Ectodermal cell (in vitro differentiated cells): ENCODE results near the gene MAP3K20.
"Not testable (repeated sequence)": the region's sequence is repeated elsewhere in the genome, so short reads cannot be mapped to it uniquely, and the experiment has no call there.

ENCODE experiments used
- H3K27ac ChIP-seq: 2 replicates; pipeline ENCODE4 v1.7.0; 2013; ENCODE audit warnings: mild to moderate bottlenecking, low read depth, low read length; ENCODE audit not compliant: insufficient read depth, poor library complexity, severe bottlenecking
- H3K27me3 ChIP-seq: 2 replicates; pipeline ENCODE4 v1.7.0; 2013; ENCODE audit warnings: mild to moderate bottlenecking, low read length; ENCODE audit not compliant: insufficient read depth, control insufficient read depth, poor library complexity, severe bottlenecking
- H3K36me3 ChIP-seq: one replicate; pipeline ENCODE4 v1.7.0; 2013; ENCODE audit warnings: low read length; ENCODE audit not compliant: control insufficient read depth, insufficient read depth
- H3K4me1 ChIP-seq: one replicate; pipeline ENCODE4 v1.7.0; 2013; ENCODE audit warnings: low read length; ENCODE audit not compliant: control insufficient read depth, insufficient read depth
- H3K4me3 ChIP-seq: 2 replicates; pipeline ENCODE4 v1.7.0; 2013; ENCODE audit warnings: low read depth, low read length, control low read depth; ENCODE audit not compliant: insufficient read depth
- H3K9me3 ChIP-seq: 2 replicates; pipeline ENCODE4 v1.7.0; 2013; ENCODE audit warnings: mild to moderate bottlenecking, low read length, moderate library complexity; ENCODE audit not compliant: control insufficient read depth
- WGBS, 2 experiments: methylation state at CpG; one replicate each; pipeline ENCODE4 v1.1.7; 2013; ENCODE audit warnings: missing lambda C conversion rate in 2 of 2; 5-methylcytosine and 5-hydroxymethylcytosine counted together

Gene MAP3K20

DNA sequence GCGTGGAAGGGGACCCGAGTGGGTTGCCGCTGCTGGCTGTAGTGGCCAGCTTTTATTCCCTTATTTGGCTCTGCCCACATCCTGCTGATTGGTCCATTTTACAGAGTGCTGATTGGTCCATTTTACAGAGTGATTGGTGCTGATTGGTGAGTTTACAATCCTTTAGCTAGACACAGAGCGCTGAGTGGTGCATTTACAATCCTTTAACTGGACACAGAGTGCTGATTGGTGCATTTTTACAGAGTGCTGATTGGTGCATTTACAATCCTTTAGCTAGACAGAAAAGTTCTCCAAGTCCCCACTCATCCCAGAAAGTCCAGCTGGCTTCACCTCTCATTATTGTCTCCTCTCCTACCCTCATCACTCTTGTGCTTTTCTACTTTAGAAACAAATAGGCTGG, 225.9 kb downstream of the MAP3K20 start:
- H3K9me3 ChIP-seq, H3K27me3 ChIP-seq, H3K27ac ChIP-seq, H3K4me1 ChIP-seq, H3K4me3 ChIP-seq, H3K36me3 ChIP-seq: not testable (repeated sequence)
- WGBS, 2 experiments, result 92 to 94% methylated on average over 4 of the region's 4 CpGs

DNA sequence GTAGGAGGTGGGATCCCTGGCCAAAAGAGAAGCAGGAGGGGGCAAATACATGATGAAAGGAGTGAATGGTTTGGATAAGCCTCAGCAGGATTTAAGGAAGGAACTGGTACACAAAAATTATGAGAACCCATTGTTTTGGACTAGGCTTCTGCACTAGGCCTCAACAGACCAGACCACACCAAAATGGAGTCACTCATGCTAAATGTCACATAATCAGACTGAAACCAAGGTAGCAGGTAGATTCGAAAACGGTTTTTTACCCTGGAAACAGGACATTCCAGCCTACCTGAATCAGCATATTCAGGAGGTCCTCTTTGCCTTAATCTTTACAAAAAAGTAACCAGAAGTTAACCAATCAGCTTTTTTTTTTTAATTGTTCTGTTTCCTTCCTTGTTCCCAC, 229.7 kb downstream of the MAP3K20 start:
- H3K27ac ChIP-seq, result no peak overlapping the region
- peaks cover 1% of the 10 kb centered on the region for H3K9me3 ChIP-seq

DNA sequence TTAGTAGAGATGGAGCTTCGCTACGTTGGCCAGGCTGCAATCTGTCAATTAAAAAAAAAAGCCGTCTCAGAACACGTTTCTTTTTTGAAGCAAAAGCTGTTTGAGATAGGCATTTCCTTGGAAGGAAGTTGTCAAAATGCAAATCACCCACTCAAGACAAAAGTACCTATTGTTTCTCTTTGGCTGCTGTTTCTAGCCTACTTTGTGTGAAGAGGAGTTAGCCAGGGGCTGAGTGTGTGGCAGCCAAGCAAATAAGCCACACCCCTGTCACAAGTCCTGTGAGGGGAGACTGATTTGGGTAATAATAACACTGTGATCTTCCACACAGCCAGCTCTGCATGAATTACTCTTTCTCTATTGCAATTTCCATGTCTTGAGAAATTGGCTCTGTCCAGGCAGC, 231.6 kb downstream of the MAP3K20 start:
- Histone ChIP-seq H3K36me3 (no peaks in the 10 kb centered on the region), H3K27me3 (no peaks in the 10 kb centered on the region)
- 37 to 43% methylated on average over 4 of the region's 4 CpGs for WGBS, 2 experiments

More for the DNA sequence above, 229.7 kb downstream of the MAP3K20 start:
- Histone ChIP-seq H3K4me1 (no peaks in the 10 kb centered on the region), H3K4me3 (no peak overlapping the region), H3K27me3 (no peaks in the 10 kb centered on the region), H3K36me3 (no peaks in the 10 kb centered on the region)
- 92% methylated on average over 2 of the region's 2 CpGs for WGBS, 2 experiments

DNA sequence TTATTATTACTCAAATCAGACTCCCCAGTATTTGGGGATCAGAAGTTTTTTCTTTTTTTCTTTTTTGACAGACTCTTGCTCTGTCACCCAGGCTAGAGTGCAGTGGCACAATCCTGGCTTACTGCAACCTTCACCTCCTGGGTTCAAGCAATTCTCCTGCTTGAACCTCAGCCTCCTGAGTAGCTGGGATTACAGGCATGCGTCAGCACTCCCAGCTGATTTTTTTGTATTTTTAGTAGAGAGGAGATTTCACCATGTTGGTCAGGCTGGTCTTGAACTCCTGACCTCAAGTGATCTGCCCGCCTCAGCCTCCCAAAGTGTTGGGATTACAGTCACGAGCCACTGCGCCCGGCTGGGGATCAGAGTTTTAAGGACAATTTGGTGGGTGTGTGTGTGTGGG, 233.7 kb downstream of the MAP3K20 start:
- not testable (repeated sequence) for H3K4me1 ChIP-seq, H3K36me3 ChIP-seq, H3K9me3 ChIP-seq, H3K27ac ChIP-seq, H3K4me3 ChIP-seq, H3K27me3 ChIP-seq
- WGBS, 2 experiments, result 75 to 81% methylated on average over 5 of the region's 5 CpGs

More for the DNA sequence above, 231.6 kb downstream of the MAP3K20 start:
- no peak overlapping the region for H3K4me3 ChIP-seq
- H3K4me1 ChIP-seq, result no peaks in the 10 kb centered on the region
- H3K9me3 ChIP-seq, result no peaks in the 10 kb centered on the region
- H3K27ac ChIP-seq, result no peak overlapping the region

GRCh38 chr2:173311844-173312606, 236.4 kb downstream of the MAP3K20 start:
- Histone ChIP-seq H3K27ac (no peak overlapping the region), H3K9me3 (no peaks in the 10 kb centered on the region), H3K4me3 (no peak overlapping the region), H3K4me1 (no peaks in the 10 kb centered on the region), H3K27me3 (no peaks in the 10 kb centered on the region), H3K36me3 (no peaks in the 10 kb centered on the region)
- 96 to 98% methylated on average over 9 of the region's 9 CpGs for WGBS, 2 experiments
